ENCODE measurements around the gene SPOUT1.

DNA sequence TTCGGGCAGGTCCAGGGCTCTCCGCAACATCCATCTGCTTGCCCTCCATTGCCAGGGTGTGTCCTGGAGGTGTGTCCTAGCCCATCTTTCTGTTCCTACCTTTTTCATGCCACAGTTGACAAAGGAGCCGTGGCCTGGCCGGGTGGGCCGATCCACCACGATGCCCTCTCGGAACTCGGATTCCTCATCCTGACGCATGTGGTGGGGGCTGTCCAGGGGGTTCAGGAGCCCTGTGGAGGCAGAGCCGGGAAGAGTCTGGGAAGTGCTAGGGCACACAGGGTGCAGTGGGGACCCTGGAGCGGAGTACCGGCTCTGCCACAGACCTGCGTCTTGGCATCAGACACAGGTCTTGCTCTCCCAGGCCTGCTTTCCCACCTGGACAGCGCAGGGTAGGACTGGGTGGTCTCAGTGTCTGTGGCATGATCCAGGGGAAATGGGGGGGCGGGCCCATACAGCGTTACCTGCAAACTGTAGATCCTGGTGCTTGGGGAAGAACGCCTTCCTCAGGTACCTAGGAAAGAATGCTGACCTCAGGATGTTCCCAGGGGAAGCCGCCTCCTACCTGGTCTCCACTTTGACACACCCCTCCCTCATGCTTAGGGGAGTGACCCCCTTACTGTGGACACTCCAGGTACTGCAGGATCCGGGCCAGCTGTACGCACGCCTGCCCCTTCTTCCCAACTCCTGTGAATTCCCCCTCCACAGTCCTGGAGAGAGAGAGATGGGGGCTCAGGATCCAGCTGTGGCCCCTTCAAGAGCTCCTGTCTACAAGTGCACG lies 3.5 kb downstream of the SPOUT1 start:
- TF ChIP-seq, protein P1, sequence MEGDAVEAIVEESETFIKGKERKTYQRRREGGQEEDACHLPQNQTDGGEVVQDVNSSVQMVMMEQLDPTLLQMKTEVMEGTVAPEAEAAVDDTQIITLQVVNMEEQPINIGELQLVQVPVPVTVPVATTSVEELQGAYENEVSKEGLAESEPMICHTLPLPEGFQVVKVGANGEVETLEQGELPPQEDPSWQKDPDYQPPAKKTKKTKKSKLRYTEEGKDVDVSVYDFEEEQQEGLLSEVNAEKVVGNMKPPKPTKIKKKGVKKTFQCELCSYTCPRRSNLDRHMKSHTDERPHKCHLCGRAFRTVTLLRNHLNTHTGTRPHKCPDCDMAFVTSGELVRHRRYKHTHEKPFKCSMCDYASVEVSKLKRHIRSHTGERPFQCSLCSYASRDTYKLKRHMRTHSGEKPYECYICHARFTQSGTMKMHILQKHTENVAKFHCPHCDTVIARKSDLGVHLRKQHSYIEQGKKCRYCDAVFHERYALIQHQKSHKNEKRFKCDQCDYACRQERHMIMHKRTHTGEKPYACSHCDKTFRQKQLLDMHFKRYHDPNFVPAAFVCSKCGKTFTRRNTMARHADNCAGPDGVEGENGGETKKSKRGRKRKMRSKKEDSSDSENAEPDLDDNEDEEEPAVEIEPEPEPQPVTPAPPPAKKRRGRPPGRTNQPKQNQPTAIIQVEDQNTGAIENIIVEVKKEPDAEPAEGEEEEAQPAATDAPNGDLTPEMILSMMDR (conservative IDR thresholded peaks at IDR 0.05; ENCODE audit: low read length): no peak
- TF ChIP-seq EZH2phosphoT487 (IDR thresholded peaks at IDR 0.05; ENCODE audit: borderline replicate concordance): no peak
